H9 (cell line): ENCODE measurements around the gene MRPS31. TPM values are rescaled to one million over a fixed set of nuclear protein-coding genes. Genes with fewer than 3 reads are reported as not detected.

Experiments used
- DNase-seq: peaks from one replicate; pipeline ENCODE4 v3.0.0-alpha.2; 2017
- H2AFZ ChIP-seq: one replicate; pipeline ENCODE4 v1.6.1; 2013; ENCODE audit warnings: mild to moderate bottlenecking, low read length, control low read depth, moderate library complexity
- H2AK5ac ChIP-seq: 2 replicates; pipeline ENCODE4 v1.6.1; 2013; ENCODE audit warnings: low read length, control low read depth, mixed read lengths; ENCODE audit not compliant: insufficient read length
- H2BK120ac ChIP-seq: one replicate; pipeline ENCODE4 v1.6.1; 2013; ENCODE audit warnings: low read depth, mild to moderate bottlenecking, low read length, control low read depth, inconsistent platforms; ENCODE audit not compliant: poor library complexity, severe bottlenecking
- H2BK12ac ChIP-seq: 2 replicates; pipeline ENCODE4 v1.6.1; 2013; ENCODE audit warnings: low read length, control low read depth, mixed read lengths, low read depth; ENCODE audit not compliant: insufficient read length
- H2BK15ac ChIP-seq: 2 replicates; pipeline ENCODE4 v1.6.1; 2013; ENCODE audit warnings: low read depth, low read length, control low read depth
- H2BK20ac ChIP-seq: one replicate; pipeline ENCODE4 v1.6.1; 2013; ENCODE audit warnings: low read depth, mild to moderate bottlenecking, low read length, control low read depth, inconsistent platforms; ENCODE audit not compliant: poor library complexity, severe bottlenecking
- H2BK5ac ChIP-seq: 2 replicates; pipeline ENCODE4 v1.6.1; 2013; ENCODE audit warnings: low read length, control low read depth, mixed read lengths; ENCODE audit not compliant: insufficient read length
- H3K14ac ChIP-seq: 2 replicates; pipeline ENCODE4 v1.6.1; 2013; ENCODE audit warnings: low read length, control low read depth; ENCODE audit not compliant: insufficient read depth
- H3K18ac ChIP-seq: 2 replicates; pipeline ENCODE4 v1.6.1; 2013; ENCODE audit warnings: low read depth, mild to moderate bottlenecking, mixed read lengths, low read length, control low read depth; ENCODE audit not compliant: insufficient read length
- H3K23ac ChIP-seq: 2 replicates; pipeline ENCODE4 v1.6.1; 2013; ENCODE audit warnings: low read length, control low read depth, mixed read lengths, low read depth; ENCODE audit not compliant: insufficient read length
- H3K23me2 ChIP-seq: 2 replicates; pipeline ENCODE4 v1.6.1; 2013; ENCODE audit warnings: low read depth, mild to moderate bottlenecking, mixed read lengths, low read length, control low read depth; ENCODE audit not compliant: insufficient read length, poor library complexity, severe bottlenecking
- H3K27ac ChIP-seq: 2 replicates; pipeline ENCODE4 v1.5.1; 2013; ENCODE audit warnings: low read length, control low read depth, mixed read lengths, low read depth; ENCODE audit not compliant: insufficient read length
- H3K27me3 ChIP-seq: 2 replicates; pipeline ENCODE4 v1.6.1; 2013; ENCODE audit warnings: low read length, control low read depth, inconsistent platforms; ENCODE audit not compliant: insufficient read depth
- H3K4ac ChIP-seq: 2 replicates; pipeline ENCODE4 v1.6.1; 2013; ENCODE audit warnings: low read depth, mild to moderate bottlenecking, control low read depth, inconsistent platforms, low read length, moderate library complexity
- H3K4me1 ChIP-seq: 2 replicates; pipeline ENCODE4 v1.6.1; 2013; ENCODE audit warnings: low read length, control low read depth, inconsistent platforms; ENCODE audit not compliant: insufficient read depth
- H3K4me2 ChIP-seq: 2 replicates; pipeline ENCODE4 v1.6.1; 2013; ENCODE audit warnings: low read length, control low read depth, mixed read lengths; ENCODE audit not compliant: insufficient read length, insufficient read depth
- H3K56ac ChIP-seq: 2 replicates; pipeline ENCODE4 v1.6.1; 2013; ENCODE audit warnings: low read depth, mild to moderate bottlenecking, mixed read lengths, low read length, control low read depth; ENCODE audit not compliant: insufficient read length
- H3K79me1 ChIP-seq: 2 replicates; pipeline ENCODE4 v1.6.1; 2013; ENCODE audit warnings: low read depth, mild to moderate bottlenecking, moderate library complexity, low read length, control low read depth, inconsistent platforms; ENCODE audit not compliant: insufficient read depth, poor library complexity, severe bottlenecking
- H3K79me2 ChIP-seq: 2 replicates; pipeline ENCODE4 v1.6.1; 2013; ENCODE audit warnings: low read length, control low read depth, inconsistent platforms; ENCODE audit not compliant: insufficient read depth
- H3K9ac ChIP-seq: 2 replicates; pipeline ENCODE4 v1.6.1; 2013; ENCODE audit warnings: low read length, control low read depth, mixed read lengths; ENCODE audit not compliant: insufficient read length; ENCODE audit errors: extremely low read depth
- H3K9me3 ChIP-seq: one replicate; pipeline ENCODE4 v1.6.1; 2013; ENCODE audit warnings: low read depth, low read length, inconsistent platforms; ENCODE audit not compliant: control insufficient read depth
- H3T11ph ChIP-seq: one replicate; pipeline ENCODE4 v1.6.1; 2013; ENCODE audit warnings: mild to moderate bottlenecking, low read length, control low read depth, inconsistent platforms
- H4K20me1 ChIP-seq: one replicate; pipeline ENCODE4 v1.6.1; 2013; ENCODE audit not compliant: control insufficient read depth, insufficient read length, insufficient read depth
- H4K5ac ChIP-seq: 2 replicates; pipeline ENCODE4 v1.6.1; 2013; ENCODE audit warnings: low read depth, mild to moderate bottlenecking, mixed read lengths, low read length, control low read depth; ENCODE audit not compliant: insufficient read length
- H4K8ac ChIP-seq: replicated peaks from 2 replicates; pipeline ENCODE4 v1.6.1; 2013; ENCODE audit warnings: low read length, control low read depth, mixed read lengths, low read depth; ENCODE audit not compliant: insufficient read length
- H4K91ac ChIP-seq: 2 replicates; pipeline ENCODE4 v1.6.1; 2013; ENCODE audit warnings: low read depth, mild to moderate bottlenecking, moderate library complexity, mixed read lengths, low read length, control low read depth; ENCODE audit not compliant: insufficient read length
- H3K27ac Mint-ChIP-seq, 3 experiments: 2 replicates in 2 of 3; 3 replicates in 1 of 3; pipeline ENCODE4 v1.8.0; 2020 to 2021; ENCODE audit warnings: mixed read lengths in 3 of 3, mild to moderate bottlenecking in 1 of 3, moderate library complexity in 1 of 3
- H3K27me3 Mint-ChIP-seq: 2 replicates; pipeline ENCODE4 v1.8.0; 2021; ENCODE audit warnings: low read depth, mild to moderate bottlenecking, moderate library complexity, mixed read lengths
- H3K36me3 Mint-ChIP-seq, 3 experiments: 2 replicates in 2 of 3; 3 replicates in 1 of 3; pipeline ENCODE4 v1.8.0; 2020 to 2021; ENCODE audit warnings: low read depth in 3 of 3, mixed read lengths in 3 of 3; ENCODE audit not compliant: insufficient read depth in 1 of 3
- H3K4me1 Mint-ChIP-seq, 2 experiments: 2 replicates each; pipeline ENCODE4 v1.8.0; 2020; ENCODE audit warnings: mixed read lengths in 2 of 2
- H3K4me3 Mint-ChIP-seq, 2 experiments: 2 replicates in 1 of 2; 3 replicates in 1 of 2; pipeline ENCODE4 v1.8.0; 2020 to 2021; ENCODE audit warnings: mild to moderate bottlenecking in 2 of 2, mixed read lengths in 2 of 2, moderate library complexity in 1 of 2
- H3K9me3 Mint-ChIP-seq, 2 experiments: 2 replicates in 1 of 2; 3 replicates in 1 of 2; pipeline ENCODE4 v1.8.0; 2020; ENCODE audit warnings: mild to moderate bottlenecking in 2 of 2, mixed read lengths in 2 of 2, moderate library complexity in 1 of 2
- CTCF ChIP-seq: fragments of 200-600 bp; sonication (generic); conservative IDR thresholded peaks from 3 replicates; pipeline ENCODE4 v1.8.0; 2021; ENCODE audit warnings: antibody characterized with exemption, mild to moderate bottlenecking
- WGBS: extraction: QIAGEN DNeasy Blood & Tissue Kit; methylation state at CpG from one replicate; pipeline ENCODE4 v1.1.7; 2013; ENCODE audit warnings: missing lambda C conversion rate, low lambda C conversion rate, mixed read lengths; ENCODE audit not compliant: insufficient read length; ENCODE audit errors: extremely low coverage; 5-methylcytosine and 5-hydroxymethylcytosine counted together
- total RNA-seq: library from RNA; stranded (reverse); gene quantifications from 2 replicates; pipeline ENCODE4 v1.2.1, GENCODE V29; 2021

The MRPS31 gene
- total RNA-seq, 1 experiment from 2014 or later = 27.3 TPM

GRCh38 chr13:40682449-40683240 is 88.3 kb downstream of the MRPS31 start:
- H3K79me2 ChIP-seq = no peaks in the 10 kb centered on the region
- H3K23me2 ChIP-seq = no peaks in the 10 kb centered on the region
- no peak overlapping the region for H4K8ac ChIP-seq
- no peak overlapping the region for H2BK12ac ChIP-seq
- H3K79me1 ChIP-seq = no peaks in the 10 kb centered on the region
- H3K9me3 Mint-ChIP-seq = no peaks in the 10 kb centered on the region; a peak in 1 of 5 replicates
- H2BK120ac ChIP-seq = peak overlapping the region; percentile 3
- H2BK15ac ChIP-seq = no peak overlapping the region
- no peak overlapping the region for H3K56ac ChIP-seq
- no peak overlapping the region for H3K18ac ChIP-seq
- peak; percentile 84 for TF ChIP-seq CTCF
- H3K14ac ChIP-seq = no peak overlapping the region
- H2BK5ac ChIP-seq = no peak overlapping the region
- WGBS = no CpG with 5 or more reads among the region's 11 CpGs
- H3T11ph ChIP-seq = no peak overlapping the region
- H3K4me1 ChIP-seq = peaks cover 11% of the 10 kb centered on the region
- no peak overlapping the region for H2AFZ ChIP-seq
- H3K36me3 Mint-ChIP-seq = peaks cover 0 to 7% (median 2%) of the 10 kb centered on the region in 3 experiments; a peak in 2 of 7 replicates
- H4K5ac ChIP-seq = no peak overlapping the region
- no peaks in the 10 kb centered on the region for H4K20me1 ChIP-seq
- no peak overlapping the region for H2AK5ac ChIP-seq
- H3K4me1 Mint-ChIP-seq = peaks cover 34 to 36% of the 10 kb centered on the region in 2 experiments
- H3K27me3 Mint-ChIP-seq = no peaks in the 10 kb centered on the region; the same call in 1 of the 2 replicates
- H3K27ac ChIP-seq = no peak overlapping the region
- no peaks in the 10 kb centered on the region for H3K27me3 ChIP-seq
- peak overlapping the region; percentile 9 for H3K4me2 ChIP-seq
- peak overlapping the region; percentile 2 to 80 (median 77); a peak in 6 of 7 replicates for H3K27ac Mint-ChIP-seq
- H3K23ac ChIP-seq = no peak overlapping the region
- H3K4ac ChIP-seq = no peak overlapping the region
- H3K4me3 Mint-ChIP-seq = peak overlapping the region in 1 of 2 experiments; percentile 42; a peak in 2 of 5 replicates
- H3K9me3 ChIP-seq = no peaks in the 10 kb centered on the region
- no peak overlapping the region for H2BK20ac ChIP-seq
- no peak overlapping the region for H4K91ac ChIP-seq
- H3K9ac ChIP-seq = no peak overlapping the region
- DNase-seq = no peak
